ENCODE data around the gene SLC9A1. TPM values are rescaled to one million over a fixed set of nuclear protein-coding genes. Genes with fewer than 3 reads are reported as not detected.
A peak's percentile ranks its signal among the peaks of the same experiment; 100 is the strongest.
"Not testable (repeated sequence)": the region's sequence is repeated elsewhere in the genome, so short reads cannot be mapped to it uniquely, and the experiment has no call there.

Gene SLC9A1
- 10 to 100 TPM; 37.1 to 51.0 (median 44.7) TPM for total RNA-seq (2021; fragmentation: NEBNext Ultra II Directional; extraction: Animal tissue kit (Norgen Biotek cat#: 25700))
- long read RNA-seq, full-length matches to known transcripts, result 1 of 11 reads
- long read RNA-seq, partial matches to known transcripts, result 4 of 11 reads
- long read RNA-seq, other reads (novel, unspliced or antisense), result 6 of 11 reads

DNA sequence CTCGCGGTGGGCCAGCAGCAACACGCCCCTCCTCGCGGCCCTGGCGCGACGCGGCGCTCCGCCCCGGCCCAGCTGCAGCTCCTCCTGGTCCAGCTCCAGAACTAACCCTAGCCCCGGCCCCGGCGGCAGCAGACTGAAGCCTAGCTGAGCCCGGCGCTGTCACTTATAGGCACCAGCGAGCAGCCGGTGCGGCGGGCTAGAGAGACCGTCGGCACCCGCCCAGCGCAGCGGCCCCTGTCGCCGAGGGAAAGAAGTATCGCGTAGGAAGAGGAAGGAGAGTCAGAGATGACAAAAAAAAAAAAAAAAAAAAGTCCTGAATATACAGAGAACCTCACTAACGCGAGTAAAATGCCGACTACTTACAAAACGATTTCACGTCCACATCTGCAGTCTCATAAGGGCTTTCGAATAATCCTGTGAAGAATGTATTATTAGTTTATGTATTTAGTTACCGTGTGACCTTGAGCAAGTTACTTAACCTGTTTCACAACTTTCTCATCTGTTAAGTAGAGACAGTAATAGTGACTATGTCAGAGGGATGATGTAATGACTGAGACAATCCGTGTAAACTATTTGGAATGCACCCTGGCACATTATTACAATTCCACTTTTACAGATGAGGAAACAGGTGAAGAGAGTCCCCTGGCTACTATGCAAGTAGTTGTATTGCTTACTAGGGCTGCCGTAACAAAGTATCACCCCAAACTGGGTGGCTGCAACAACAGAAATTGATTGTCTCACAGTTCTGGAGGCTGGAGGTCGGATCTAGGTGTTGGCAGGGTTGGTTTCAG lies at the start of gene SLC9A1:
TSS of gene SLC9A1 (minus strand) at position 135 of the 791 bp plus-strand sequence. CDS start 791 bp downstream, outside the sequence.
- Mint-ChIP-seq H3K27ac (peak within 1 kb of the TSS; percentile 94), H3K4me1 (ENCODE audit: low read depth) (peaks cover 42% of the 10 kb centered on the region)

GRCh38 chr1:27203946-27204345 lies 49.0 kb upstream of the SLC9A1 start:
- no peaks in the 10 kb centered on the region for H3K36me3 Mint-ChIP-seq (ENCODE audit: low read depth)
- no peak overlapping the region for H3K27ac Mint-ChIP-seq
- H3K27me3 Mint-ChIP-seq (ENCODE audit: insufficient read depth), result peaks cover 11% of the 10 kb centered on the region
- no peaks in the 10 kb centered on the region for H3K9me3 Mint-ChIP-seq
- DNase-seq, result peak; percentile 16
- TF ChIP-seq, protein P1, sequence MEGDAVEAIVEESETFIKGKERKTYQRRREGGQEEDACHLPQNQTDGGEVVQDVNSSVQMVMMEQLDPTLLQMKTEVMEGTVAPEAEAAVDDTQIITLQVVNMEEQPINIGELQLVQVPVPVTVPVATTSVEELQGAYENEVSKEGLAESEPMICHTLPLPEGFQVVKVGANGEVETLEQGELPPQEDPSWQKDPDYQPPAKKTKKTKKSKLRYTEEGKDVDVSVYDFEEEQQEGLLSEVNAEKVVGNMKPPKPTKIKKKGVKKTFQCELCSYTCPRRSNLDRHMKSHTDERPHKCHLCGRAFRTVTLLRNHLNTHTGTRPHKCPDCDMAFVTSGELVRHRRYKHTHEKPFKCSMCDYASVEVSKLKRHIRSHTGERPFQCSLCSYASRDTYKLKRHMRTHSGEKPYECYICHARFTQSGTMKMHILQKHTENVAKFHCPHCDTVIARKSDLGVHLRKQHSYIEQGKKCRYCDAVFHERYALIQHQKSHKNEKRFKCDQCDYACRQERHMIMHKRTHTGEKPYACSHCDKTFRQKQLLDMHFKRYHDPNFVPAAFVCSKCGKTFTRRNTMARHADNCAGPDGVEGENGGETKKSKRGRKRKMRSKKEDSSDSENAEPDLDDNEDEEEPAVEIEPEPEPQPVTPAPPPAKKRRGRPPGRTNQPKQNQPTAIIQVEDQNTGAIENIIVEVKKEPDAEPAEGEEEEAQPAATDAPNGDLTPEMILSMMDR (IDR thresholded peaks at IDR 0.05), result no peak
- no peak overlapping the region for H3K4me3 Mint-ChIP-seq
- H3K4me1 Mint-ChIP-seq (ENCODE audit: low read depth), result peaks cover 12% of the 10 kb centered on the region

More for the DNA sequence above, at the start of gene SLC9A1:
- Mint-ChIP-seq H3K4me3 (peak within 1 kb of the TSS; percentile 93), H3K9me3 (no peaks in the 10 kb centered on the region; the same call in 1 of the 2 replicates), H3K36me3 (ENCODE audit: low read depth) (peaks cover 4% of the 10 kb centered on the region; the same call in 1 of the 2 replicates), H3K27me3 (ENCODE audit: insufficient read depth) (peaks cover 2% of the 10 kb centered on the region; the same call in 1 of the 2 replicates)
- DNase-seq, result peak; percentile 90
- TF ChIP-seq, protein P1 (IDR thresholded peaks at IDR 0.05), result peak; percentile 84

DNA sequence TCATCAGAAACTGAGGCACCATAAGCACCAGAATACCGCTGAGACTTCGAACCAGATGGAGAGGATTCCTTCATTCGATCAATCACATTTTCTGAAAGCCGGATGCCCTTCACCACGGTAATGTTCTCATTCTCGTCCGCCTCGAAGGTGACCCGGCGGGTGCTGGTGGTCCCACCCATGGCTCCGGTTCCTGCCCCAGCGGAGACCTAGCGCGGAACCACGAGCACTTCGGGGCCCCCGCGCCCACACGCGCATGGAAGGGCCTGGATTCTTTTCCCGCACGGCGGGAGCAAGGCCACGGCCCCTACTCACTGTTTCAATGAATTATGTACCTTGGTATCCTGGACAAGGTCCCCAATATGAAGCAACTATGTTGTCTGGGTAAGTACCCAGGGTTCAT lies 46.4 kb upstream of the SLC9A1 start:
- H3K27me3 Mint-ChIP-seq (ENCODE audit: insufficient read depth), result peaks cover 16% of the 10 kb centered on the region
- H3K9me3 Mint-ChIP-seq, result no peaks in the 10 kb centered on the region
- peaks cover 16% of the 10 kb centered on the region for H3K4me1 Mint-ChIP-seq (ENCODE audit: low read depth)
- no peaks in the 10 kb centered on the region for H3K36me3 Mint-ChIP-seq (ENCODE audit: low read depth)
- TF ChIP-seq, protein P1 (IDR thresholded peaks at IDR 0.05), result no peak
- no peak overlapping the region for H3K27ac Mint-ChIP-seq
- no peak for DNase-seq
- H3K4me3 Mint-ChIP-seq, result no peak overlapping the region

GRCh38 chr1:27193194-27193593 lies 38.3 kb upstream of the SLC9A1 start:
- Mint-ChIP-seq H3K4me1 (ENCODE audit: low read depth) (peaks cover 22% of the 10 kb centered on the region), H3K4me3 (no peak overlapping the region), H3K9me3 (no peaks in the 10 kb centered on the region), H3K27ac (no peak overlapping the region), H3K36me3 (ENCODE audit: low read depth) (no peaks in the 10 kb centered on the region), H3K27me3 (ENCODE audit: insufficient read depth) (peaks cover 16% of the 10 kb centered on the region)
- TF ChIP-seq, protein P1 (IDR thresholded peaks at IDR 0.05), result no peak
- DNase-seq, result no peak

DNA sequence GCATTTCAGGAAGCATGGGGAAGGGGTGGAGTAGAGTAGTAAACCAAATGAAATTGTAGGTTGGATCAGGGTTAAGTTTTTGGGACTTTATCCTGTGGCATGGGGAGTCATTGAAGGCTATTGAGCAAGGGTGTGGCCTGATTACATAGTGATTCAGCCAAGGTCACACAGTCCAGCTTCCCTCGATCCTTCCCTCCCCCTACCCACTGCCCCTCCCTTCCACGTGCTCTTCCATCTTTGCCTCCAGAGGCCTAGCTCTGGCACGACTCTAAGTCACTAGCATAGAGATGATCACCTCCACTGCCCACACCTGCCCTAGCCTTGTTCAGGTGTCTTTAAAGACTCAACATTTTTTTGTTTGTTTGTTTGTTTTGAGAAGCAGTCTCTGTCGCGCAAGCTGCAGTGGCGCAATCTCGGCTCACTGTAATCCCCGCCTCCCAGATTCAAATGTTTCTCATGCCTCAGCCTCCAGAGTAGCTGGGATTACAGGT lies 37.2 kb upstream of the SLC9A1 start:
- Mint-ChIP-seq H3K9me3 (no peaks in the 10 kb centered on the region), H3K27me3 (ENCODE audit: insufficient read depth) (peaks cover 10% of the 10 kb centered on the region; the same call in 1 of the 2 replicates), H3K27ac (no peak overlapping the region), H3K4me3 (no peak overlapping the region), H3K4me1 (ENCODE audit: low read depth) (peaks cover 15% of the 10 kb centered on the region), H3K36me3 (ENCODE audit: low read depth) (no peaks in the 10 kb centered on the region)
- DNase-seq, result no peak
- TF ChIP-seq, protein P1 (IDR thresholded peaks at IDR 0.05), result no peak

- not testable (repeated sequence) for DNase-seq; H3K4me3 Mint-ChIP-seq; H3K27me3 Mint-ChIP-seq (ENCODE audit: insufficient read depth); H3K4me1 Mint-ChIP-seq (ENCODE audit: low read depth); H3K27ac Mint-ChIP-seq; H3K36me3 Mint-ChIP-seq (ENCODE audit: low read depth)
- H3K9me3 Mint-ChIP-seq, result peaks cover 33% of the 10 kb centered on the region
Observed at GRCh38 chr1:27184665-27185064, 29.7 kb upstream of the SLC9A1 start.

Data from HFFc6 (cell line).